Choroid plexus epithelial cell (primary cell): Measurements from ENCODE around the gene NAPSA.

Source experiments
- DNase-seq: peaks from one replicate; pipeline ENCODE4 v3.0.0-alpha.2; 2010; ENCODE audit warnings: low read depth
- H3K4me3 ChIP-seq: 2 replicates; pipeline ENCODE4 v1.5.1; 2011; ENCODE audit warnings: low read depth, mild to moderate bottlenecking, control low read depth, low read length, moderate library complexity
- CTCF ChIP-seq: conservative IDR thresholded peaks from 2 replicates; pipeline ENCODE4 v1.5.1; 2011; ENCODE audit warnings: low read depth, mild to moderate bottlenecking, control low read depth, inconsistent platforms, low read length, moderate library complexity

The NAPSA gene

GRCh38 chr19:50327461-50328223 lies 37.8 kb downstream of the NAPSA start:
- TF ChIP-seq CTCF, result no peak
- H3K4me3 ChIP-seq, result no peak overlapping the region

GRCh38 chr19:50327013-50327412 lies 38.4 kb downstream of the NAPSA start:
- no peak overlapping the region for H3K4me3 ChIP-seq
- DNase-seq, result no peak
- TF ChIP-seq CTCF, result no peak

More at GRCh38 chr19:50327461-50328223, 37.8 kb downstream of the NAPSA start:
- DNase-seq, result no peak

GRCh38 chr19:50326101-50326664 lies 39.3 kb downstream of the NAPSA start:
- no peak for TF ChIP-seq CTCF
- H3K4me3 ChIP-seq, result no peak overlapping the region
- DNase-seq, result no peak

- no peak for TF ChIP-seq CTCF
- peak; percentile 53 for DNase-seq
- no peak overlapping the region for H3K4me3 ChIP-seq
Observed at GRCh38 chr19:50325310-50326100, 39.9 kb downstream of the NAPSA start.

GRCh38 chr19:50324331-50324730 lies 41.1 kb downstream of the NAPSA start:
- TF ChIP-seq CTCF, result no peak
- no peak overlapping the region for H3K4me3 ChIP-seq
- DNase-seq, result no peak

- TF ChIP-seq CTCF, result no peak
- no peak for DNase-seq
- H3K4me3 ChIP-seq, result no peak overlapping the region
Observed at GRCh38 chr19:50323782-50324133, 41.7 kb downstream of the NAPSA start.
